Natural killer cell (primary cell): ENCODE data around the gene MAP2K5. TPM values are rescaled to one million over a fixed set of nuclear protein-coding genes. Genes with fewer than 3 reads are reported as not detected.

ENCODE experiments used
- ATAC-seq, 3 donors: fragments of 150-1000 bp in 2 of 3; fragments of 200-7000 bp in 1 of 3; cut with Tn5 transposase; 1 replicate in 1 of 3; 2 replicates in 2 of 3; pipeline ENCODE4 v1.10.0; 2021; ENCODE audit warnings: mild to moderate bottlenecking in 2 of 3, moderate library complexity in 2 of 3
- DNase-seq, 2 donors: peaks; one replicate each; pipeline versions ENCODE4 v3.0.0 to v3.0.0-alpha.2; 2013 to 2021; ENCODE audit warnings: mixed read lengths in 1 of 2
- H3K27ac ChIP-seq: one replicate; pipeline ENCODE4 v1.5.1; 2013; ENCODE audit warnings: mild to moderate bottlenecking, low read length
- H3K27me3 ChIP-seq: one replicate; pipeline ENCODE4 v1.6.1; 2013; ENCODE audit warnings: low read length; ENCODE audit not compliant: control insufficient read depth, insufficient read depth
- H3K36me3 ChIP-seq: one replicate; pipeline ENCODE4 v1.6.1; 2013; ENCODE audit warnings: low read length; ENCODE audit not compliant: control insufficient read depth, insufficient read depth
- H3K4me1 ChIP-seq: one replicate; pipeline ENCODE4 v1.6.1; 2013; ENCODE audit warnings: low read length; ENCODE audit not compliant: control insufficient read depth, insufficient read depth
- H3K4me3 ChIP-seq: one replicate; pipeline ENCODE4 v1.5.1; 2013; ENCODE audit warnings: low read length
- H3K9me3 ChIP-seq: one replicate; pipeline ENCODE4 v1.6.1; 2013; ENCODE audit warnings: low read length; ENCODE audit not compliant: control insufficient read depth, insufficient read depth
- H3K27ac Mint-ChIP-seq, 2 donors: one replicate each; pipeline ENCODE4 v1.8.0; 2022; ENCODE audit warnings: mild to moderate bottlenecking in 2 of 2, mixed read lengths in 2 of 2, moderate library complexity in 1 of 2
- H3K27me3 Mint-ChIP-seq, 2 donors: one replicate each; pipeline ENCODE4 v1.8.0; 2022; ENCODE audit warnings: low read depth in 2 of 2, mixed read lengths in 2 of 2
- H3K36me3 Mint-ChIP-seq: one replicate; pipeline ENCODE4 v1.8.0; 2022; ENCODE audit warnings: mixed read lengths
- H3K4me1 Mint-ChIP-seq, 2 donors: one replicate each; pipeline ENCODE4 v1.8.0; 2022; ENCODE audit warnings: mixed read lengths in 2 of 2
- H3K4me3 Mint-ChIP-seq: one replicate; pipeline ENCODE4 v1.8.0; 2022; ENCODE audit warnings: mild to moderate bottlenecking, moderate library complexity, mixed read lengths
- H3K9me3 Mint-ChIP-seq, 2 donors: one replicate each; pipeline ENCODE4 v1.8.0; 2022; ENCODE audit warnings: mixed read lengths in 2 of 2
- CTCF ChIP-seq: fragments of 200-600 bp; IDR thresholded peaks from one replicate; pipeline ENCODE4 v1.8.0; 2022; ENCODE audit warnings: antibody characterized with exemption
- WGBS: methylation state at CpG from one replicate; pipeline ENCODE4 v1.1.7; 2013; ENCODE audit warnings: missing lambda C conversion rate; ENCODE audit not compliant: insufficient coverage; 5-methylcytosine and 5-hydroxymethylcytosine counted together
- intact Hi-C: fragments of 100-400 bp; cut with micrococcal nuclease; formaldehyde crosslinking; loops from one replicate; pipeline ENCODE4 v1.14.2; 2022
- total RNA-seq, 4 donors: library from RNA; stranded (reverse); fragments of 120-200 nt in 1 of 4; gene quantifications; one replicate each; pipeline versions ENCODE4 v1.2.3 to v1.2.4, GENCODE V29; 2013 to 2022

Gene MAP2K5
- total RNA-seq, 3 donors from 2014 or later (not counting 1 experiment from before 2014, with no cell fraction given) = 25.6 to 32.6 (median 29.2) TPM

GRCh38 chr15:67720556-67721175 is 178.2 kb downstream of the MAP2K5 start:
- no peaks in the 10 kb centered on the region for H3K36me3 Mint-ChIP-seq
- ATAC-seq = no peak
- peaks cover 8 to 13% of the 10 kb centered on the region in 2 donors for H3K4me1 Mint-ChIP-seq
- no peak overlapping the region for H3K4me3 Mint-ChIP-seq
- no peak overlapping the region for H3K27ac Mint-ChIP-seq
- Histone ChIP-seq H3K4me3 (no peak overlapping the region), H3K27me3 (no peaks in the 10 kb centered on the region), H3K9me3 (no peaks in the 10 kb centered on the region), H3K36me3 (no peaks in the 10 kb centered on the region), H3K27ac (no peak overlapping the region), H3K4me1 (no peaks in the 10 kb centered on the region)
- intact Hi-C loops = no loop called here
- TF ChIP-seq CTCF = no peak
- no peaks in the 10 kb centered on the region for H3K9me3 Mint-ChIP-seq
- no peak for DNase-seq
- WGBS = 59% methylated on average over 7 of the region's 8 CpGs
- no peaks in the 10 kb centered on the region for H3K27me3 Mint-ChIP-seq

GRCh38 chr15:67722030-67722817 is 179.7 kb downstream of the MAP2K5 start:
- no peaks in the 10 kb centered on the region for H3K9me3 Mint-ChIP-seq
- no peak overlapping the region for H3K4me3 Mint-ChIP-seq
- no peaks in the 10 kb centered on the region for H3K36me3 Mint-ChIP-seq
- DNase-seq (no peak), ATAC-seq (no peak)
- peaks cover 0 to 5% of the 10 kb centered on the region in 2 donors for H3K4me1 Mint-ChIP-seq
- Histone ChIP-seq H3K36me3 (no peaks in the 10 kb centered on the region), H3K4me3 (no peak overlapping the region), H3K27me3 (no peaks in the 10 kb centered on the region), H3K9me3 (no peaks in the 10 kb centered on the region), H3K27ac (no peak overlapping the region), H3K4me1 (no peaks in the 10 kb centered on the region)
- H3K27ac Mint-ChIP-seq = no peak overlapping the region
- TF ChIP-seq CTCF = no peak
- H3K27me3 Mint-ChIP-seq = no peaks in the 10 kb centered on the region
- WGBS = 100% methylated on average over 2 of the region's 5 CpGs
- intact Hi-C loops = no loop called here

- Histone ChIP-seq H3K36me3 (no peaks in the 10 kb centered on the region), H3K27me3 (no peaks in the 10 kb centered on the region), H3K4me1 (no peaks in the 10 kb centered on the region), H3K9me3 (no peaks in the 10 kb centered on the region), H3K27ac (no peak overlapping the region), H3K4me3 (no peak overlapping the region)
- TF ChIP-seq CTCF = no peak
- Mint-ChIP-seq H3K27ac (no peak overlapping the region), H3K36me3 (no peaks in the 10 kb centered on the region), H3K9me3 (no peaks in the 10 kb centered on the region), H3K27me3 (no peaks in the 10 kb centered on the region), H3K4me3 (no peak overlapping the region), H3K4me1 (peaks cover 0 to 5% of the 10 kb centered on the region in 2 donors)
- 100% methylated on average over 1 of the region's 4 CpGs for WGBS
- ATAC-seq (no peak), DNase-seq (no peak)
- intact Hi-C loops = no loop called here
Observed at GRCh38 chr15:67723294-67724024, 181.0 kb downstream of the MAP2K5 start.
